GM21529 (cell line): ENCODE results near the gene FAM222B.
"Not testable (repeated sequence)": the region's sequence is repeated elsewhere in the genome, so short reads cannot be mapped to it uniquely, and the experiment has no call there.

Experiments used
- ATAC-seq: cut with Tn5 transposase; IDR thresholded peaks from one replicate; pipeline ENCODE4 v1.9.1; 2021; ENCODE audit not compliant: unreplicated experiment

Gene FAM222B

DNA sequence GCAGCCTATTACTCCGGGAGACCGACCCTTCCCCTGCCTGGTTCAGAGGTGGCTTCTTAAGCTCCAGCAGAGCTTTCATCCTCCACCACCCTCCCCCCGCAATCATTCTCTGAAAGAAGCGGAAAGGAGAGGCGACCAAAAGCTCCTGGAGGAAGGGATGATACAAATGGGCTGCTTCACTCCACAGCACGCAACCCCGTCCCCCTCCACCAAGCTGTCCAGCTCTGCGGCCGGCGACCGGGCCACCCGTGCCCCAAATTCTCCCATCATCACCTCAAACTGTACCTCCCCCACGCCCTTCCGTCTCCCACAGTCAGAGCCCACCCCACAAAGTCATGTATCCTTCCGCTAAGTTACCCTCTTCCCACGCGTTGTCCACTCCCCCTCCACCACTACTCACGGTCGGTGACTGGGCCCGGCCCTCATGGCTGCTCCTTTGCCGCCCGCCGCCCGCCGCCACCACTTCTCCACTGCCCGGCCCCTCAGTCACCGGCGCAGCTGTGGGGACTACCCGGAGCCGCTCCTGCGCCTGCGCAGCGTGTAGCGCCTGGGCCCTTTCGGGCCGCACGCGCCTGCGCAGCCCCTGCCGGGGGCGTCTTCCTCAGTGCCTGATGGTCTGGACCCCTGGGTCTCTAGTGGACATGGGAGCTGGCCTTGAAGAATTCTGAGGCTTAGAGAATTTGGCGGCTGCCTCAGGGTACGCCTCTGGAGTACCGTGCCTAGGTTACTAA is at the start of gene FAM222B:
Gene FAM222B, minus strand, starts transcription at position 509 of the 731 bp plus-strand sequence. CDS start 76,123 bp downstream, outside the sequence.
- peak; percentile 84 for ATAC-seq

DNA sequence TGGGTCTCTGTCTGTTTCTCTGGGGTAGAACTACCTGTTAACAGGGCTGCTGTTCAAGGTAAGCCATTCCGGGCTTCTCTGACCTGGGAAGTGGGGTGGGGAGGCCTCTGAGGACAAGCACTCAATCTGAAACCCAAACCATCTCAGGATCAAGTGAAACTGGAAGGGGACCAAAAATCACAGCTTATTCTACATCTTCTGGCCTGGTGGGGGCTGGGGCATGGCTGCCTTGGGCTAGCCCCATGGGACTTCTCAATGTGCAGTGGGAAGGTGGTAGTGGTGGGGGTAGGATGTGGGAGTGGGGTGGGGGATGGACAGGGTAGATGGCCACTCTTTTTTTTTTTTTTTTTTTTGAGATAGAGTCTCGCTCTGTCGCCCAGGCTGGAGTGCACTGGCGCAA is 49.4 kb upstream of the FAM222B start:
- peak; percentile 45 for ATAC-seq

DNA sequence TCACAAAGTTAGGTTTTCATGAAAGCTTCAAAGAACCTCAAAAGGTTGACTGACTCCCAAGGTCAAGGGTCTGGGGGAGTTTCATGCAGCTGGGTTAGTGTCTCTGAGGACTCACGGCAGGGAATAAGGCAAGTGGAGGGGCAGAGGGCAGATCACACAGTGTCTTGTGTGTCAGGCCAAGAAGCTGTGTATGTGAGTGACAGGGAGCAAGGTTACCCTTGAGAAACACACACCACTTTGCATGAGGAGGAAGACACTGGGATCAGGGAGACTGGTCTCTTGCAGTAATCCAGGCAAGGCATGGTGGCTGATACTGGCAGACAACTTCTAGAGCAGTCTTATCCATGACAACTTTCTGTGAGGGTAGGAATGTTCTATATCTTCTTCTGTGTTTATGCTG is 48.6 kb upstream of the FAM222B start:
- no peak for ATAC-seq

GRCh38 chr17:28889996-28890395 is 47.4 kb upstream of the FAM222B start:
- ATAC-seq, result no peak

DNA sequence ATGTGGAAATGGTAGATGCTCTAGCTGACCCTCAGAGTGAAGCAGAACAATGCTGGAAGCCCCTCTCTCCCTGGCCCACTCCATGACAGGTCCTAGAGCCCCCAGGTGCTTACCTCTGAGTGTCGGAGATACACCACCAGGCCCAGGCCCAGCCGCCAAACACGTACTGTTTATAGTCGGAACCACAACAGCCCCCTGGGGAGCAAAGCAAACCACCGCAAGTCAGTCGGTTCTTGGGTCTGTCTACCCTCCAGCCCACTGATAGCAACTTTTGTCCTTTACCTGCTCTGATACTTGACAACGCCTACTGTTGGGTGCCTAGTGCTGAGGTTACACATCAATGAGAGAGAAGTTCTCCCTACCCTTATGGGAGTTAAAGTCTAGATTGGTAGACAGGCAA is 46.2 kb upstream of the FAM222B start:
- ATAC-seq, result no peak

- ATAC-seq, result no peak
Measured at GRCh38 chr17:28887871-28888471, 45.4 kb upstream of the FAM222B start.

GRCh38 chr17:28885951-28886350 is 43.4 kb upstream of the FAM222B start:
- no peak for ATAC-seq

GRCh38 chr17:28885363-28885762 is 42.8 kb upstream of the FAM222B start:
- ATAC-seq, result no peak

- ATAC-seq, result no peak
Measured at GRCh38 chr17:28883967-28884702, 41.5 kb upstream of the FAM222B start.

DNA sequence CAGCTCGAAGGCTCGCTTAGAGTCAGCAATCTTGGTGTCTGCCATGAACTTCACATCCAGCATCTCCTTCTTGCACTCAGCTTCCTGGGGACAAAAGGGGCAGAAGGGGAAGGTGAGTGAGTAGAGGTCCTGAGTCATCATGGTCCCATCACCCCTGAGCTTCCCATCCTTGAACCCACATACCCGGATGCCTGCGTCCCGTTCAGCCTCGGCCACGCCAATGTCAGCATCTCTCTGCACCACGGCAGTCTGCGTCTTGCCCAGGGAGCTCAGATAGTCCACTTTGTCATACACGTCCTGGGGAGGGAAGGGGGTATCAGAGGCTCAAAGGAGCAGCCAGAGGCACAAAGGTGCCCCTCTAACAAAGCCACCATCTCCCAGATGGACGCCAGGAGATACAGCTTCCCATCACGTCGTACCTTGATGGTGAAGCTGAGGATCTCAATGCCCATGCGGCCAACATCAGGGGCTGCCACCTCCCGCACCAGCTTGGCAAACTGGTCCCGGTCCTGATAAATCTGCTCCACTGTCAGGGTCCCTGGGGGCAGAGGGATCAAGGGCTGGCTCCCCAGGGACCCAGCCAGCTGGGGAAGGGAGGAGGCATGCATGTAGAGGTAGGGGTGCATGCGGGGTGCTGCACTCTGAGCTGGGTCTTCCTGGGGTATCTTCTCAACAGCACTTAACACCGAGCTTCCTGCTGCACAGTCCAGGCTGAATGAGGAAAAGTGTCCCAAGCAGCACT is 39.7 kb upstream of the FAM222B start:
- ATAC-seq, result no peak

- no peak for ATAC-seq
Measured at GRCh38 chr17:28881533-28882056, 39.0 kb upstream of the FAM222B start.

GRCh38 chr17:28880572-28880945 is 38.0 kb upstream of the FAM222B start:
- no peak for ATAC-seq

DNA sequence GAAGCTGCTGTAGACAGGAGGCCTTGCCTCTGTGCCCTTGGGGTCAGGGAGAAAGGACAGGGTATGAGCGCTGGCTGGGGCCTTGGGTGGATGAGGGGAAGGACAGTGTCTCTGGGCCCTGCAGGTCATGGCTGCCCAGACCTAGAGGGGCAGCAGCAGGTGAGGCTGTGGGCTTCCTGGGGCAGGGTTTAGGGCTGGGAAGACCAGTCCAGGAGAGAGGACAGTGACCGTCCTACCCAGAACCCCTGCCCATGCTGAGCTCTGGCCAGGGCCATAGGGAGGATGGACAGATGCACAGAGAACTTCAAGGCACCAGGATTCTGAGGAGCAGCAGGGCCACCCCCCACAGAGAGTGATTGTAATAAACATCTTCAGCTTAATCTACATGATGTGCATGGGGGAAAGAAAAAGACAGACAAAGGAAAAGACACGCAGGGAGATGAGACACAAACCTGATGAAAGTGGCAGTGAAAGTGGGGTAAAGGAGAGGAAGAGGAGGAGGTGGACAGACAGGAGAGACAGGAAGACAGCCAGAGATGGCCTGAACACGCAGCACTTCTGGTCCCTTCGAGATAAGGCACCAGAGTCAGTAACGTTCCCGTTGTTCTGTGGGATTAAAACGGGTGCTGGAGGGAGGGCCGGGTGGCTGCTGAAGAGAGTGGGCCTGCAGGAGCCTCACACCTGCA is 37.4 kb upstream of the FAM222B start:
- no peak for ATAC-seq

GRCh38 chr17:28878981-28879380 is 36.4 kb upstream of the FAM222B start:
- no peak for ATAC-seq

DNA sequence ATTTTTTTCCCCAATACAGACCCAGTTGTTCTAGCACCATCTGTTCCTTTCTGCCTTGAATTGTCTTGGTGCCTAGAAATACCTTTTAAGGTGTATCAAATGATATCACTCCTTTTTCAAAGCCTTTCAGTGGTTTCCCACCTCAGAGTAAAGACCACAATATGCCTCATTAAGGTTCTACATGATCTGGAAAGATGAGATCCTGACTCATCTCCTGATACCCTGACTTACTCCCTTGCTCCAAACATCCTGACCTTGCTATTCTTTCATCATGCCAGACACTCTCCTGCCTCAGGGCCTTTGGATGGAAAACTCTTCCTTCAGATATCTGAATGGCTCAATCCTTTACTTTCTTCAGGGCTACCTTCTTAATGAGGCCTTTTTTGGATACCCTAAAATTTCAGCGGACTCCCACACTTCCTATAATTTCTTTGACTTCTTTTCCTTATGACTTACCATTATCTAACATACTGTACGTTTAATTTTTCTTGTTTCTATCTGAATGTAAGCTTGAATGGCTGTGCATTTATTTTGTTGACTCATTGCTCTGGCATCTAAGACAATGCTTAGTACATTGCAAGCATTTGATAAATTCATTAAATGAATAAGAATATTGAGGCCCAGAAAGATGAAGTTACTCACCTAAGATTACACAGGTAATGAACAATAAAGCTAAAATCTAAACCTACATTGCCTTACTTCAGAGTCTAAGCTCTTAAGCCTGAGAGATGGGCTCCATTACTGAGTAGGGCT is 35.7 kb upstream of the FAM222B start:
- no peak for ATAC-seq

GRCh38 chr17:28877150-28877711 is 34.6 kb upstream of the FAM222B start:
- not testable (repeated sequence) for ATAC-seq

GRCh38 chr17:28875848-28876550 is 33.4 kb upstream of the FAM222B start:
- ATAC-seq, result no peak

DNA sequence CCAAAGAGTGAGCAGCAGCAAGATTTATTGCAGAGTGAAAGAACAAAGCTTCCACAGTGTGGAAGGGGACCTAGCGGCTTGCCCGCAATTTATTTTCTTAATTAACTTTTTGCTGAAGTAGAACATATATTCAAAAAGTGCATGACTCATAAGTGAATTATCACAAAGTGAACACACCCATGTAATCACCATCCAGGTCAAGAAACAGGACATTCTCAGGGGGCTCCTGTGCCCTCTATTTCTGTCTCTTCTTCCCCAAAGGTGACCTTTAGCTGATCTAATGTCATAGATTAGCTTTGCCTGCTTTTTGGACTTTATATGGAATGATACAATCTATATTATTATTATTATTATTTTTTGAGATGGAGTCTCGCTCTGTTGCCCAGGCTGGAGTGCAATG is 32.2 kb upstream of the FAM222B start:
- ATAC-seq, result no peak

- no peak for ATAC-seq
Measured at GRCh38 chr17:28873839-28874238, 31.2 kb upstream of the FAM222B start.
